ENCODE data around the gene IMMP2L.
"Not testable (repeated sequence)": the region's sequence is repeated elsewhere in the genome, so short reads cannot be mapped to it uniquely, and the experiment has no call there.

IMMP2L gene

DNA sequence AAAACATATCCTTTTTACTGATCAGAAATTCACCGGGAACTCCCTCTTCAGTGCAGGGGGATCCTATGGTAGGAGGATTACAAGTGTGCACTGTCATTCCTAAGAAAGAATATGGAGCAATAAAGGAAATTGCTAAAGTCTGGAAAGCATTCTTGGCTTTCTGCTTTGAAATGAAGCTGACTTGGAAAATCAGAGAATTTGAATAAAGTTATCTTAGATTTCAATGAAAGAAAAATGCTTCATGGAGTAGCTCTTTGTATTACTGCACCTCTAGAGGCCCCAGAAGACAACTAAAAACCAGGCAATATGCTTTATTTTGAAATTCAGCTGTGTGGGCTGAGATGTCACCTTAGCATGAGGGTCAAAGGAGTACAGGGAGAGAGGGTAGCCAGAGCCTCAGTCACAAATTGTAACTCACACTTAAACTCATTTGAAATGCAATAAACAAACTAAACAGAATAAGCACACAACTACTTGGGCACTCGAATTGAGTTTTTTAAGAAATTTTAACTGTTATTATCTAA lies 102.5 kb downstream of the IMMP2L start:
- Histone ChIP-seq H3K4me1 (ENCODE audit: insufficient read depth, low read length) (no peaks in the 10 kb centered on the region), H3K4me2 (ENCODE audit: insufficient read depth, low read length) (no peak overlapping the region), H3K9me3 (ENCODE audit: insufficient read depth, low read length, severe bottlenecking) (no peaks in the 10 kb centered on the region), H3K27me3 (ENCODE audit: insufficient read depth, low read length, poor library complexity) (no peaks in the 10 kb centered on the region), H3K79me2 (ENCODE audit: insufficient read depth, low read length) (no peaks in the 10 kb centered on the region), H3K4me3 (ENCODE audit: low read depth in 1 of 2, low read length in 2 of 2) (no peak overlapping the region), H3K9ac (ENCODE audit: low read depth, low read length) (no peak overlapping the region), H3K27ac (ENCODE audit: low read length) (no peak overlapping the region), H4K20me1 (ENCODE audit: insufficient read depth, low read length) (no peaks in the 10 kb centered on the region), H3K36me3 (ENCODE audit: insufficient read depth, low read length) (no peaks in the 10 kb centered on the region), H2AFZ (ENCODE audit: low read depth, low read length) (no peak overlapping the region)
- ATAC-seq (ENCODE audit: insufficient read depth, low read depth) (no peak), DNase-seq (no peak)
- TF ChIP-seq, protein P1, sequence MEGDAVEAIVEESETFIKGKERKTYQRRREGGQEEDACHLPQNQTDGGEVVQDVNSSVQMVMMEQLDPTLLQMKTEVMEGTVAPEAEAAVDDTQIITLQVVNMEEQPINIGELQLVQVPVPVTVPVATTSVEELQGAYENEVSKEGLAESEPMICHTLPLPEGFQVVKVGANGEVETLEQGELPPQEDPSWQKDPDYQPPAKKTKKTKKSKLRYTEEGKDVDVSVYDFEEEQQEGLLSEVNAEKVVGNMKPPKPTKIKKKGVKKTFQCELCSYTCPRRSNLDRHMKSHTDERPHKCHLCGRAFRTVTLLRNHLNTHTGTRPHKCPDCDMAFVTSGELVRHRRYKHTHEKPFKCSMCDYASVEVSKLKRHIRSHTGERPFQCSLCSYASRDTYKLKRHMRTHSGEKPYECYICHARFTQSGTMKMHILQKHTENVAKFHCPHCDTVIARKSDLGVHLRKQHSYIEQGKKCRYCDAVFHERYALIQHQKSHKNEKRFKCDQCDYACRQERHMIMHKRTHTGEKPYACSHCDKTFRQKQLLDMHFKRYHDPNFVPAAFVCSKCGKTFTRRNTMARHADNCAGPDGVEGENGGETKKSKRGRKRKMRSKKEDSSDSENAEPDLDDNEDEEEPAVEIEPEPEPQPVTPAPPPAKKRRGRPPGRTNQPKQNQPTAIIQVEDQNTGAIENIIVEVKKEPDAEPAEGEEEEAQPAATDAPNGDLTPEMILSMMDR (IDR thresholded peaks at IDR 0.05; ENCODE audit: borderline replicate concordance, extremely low read depth, low read length, poor library complexity, severe bottlenecking): no peak
- TF ChIP-seq EZH2 (IDR thresholded peaks at IDR 0.05; ENCODE audit: borderline replicate concordance, low read depth, low read length, severe bottlenecking): no peak

DNA sequence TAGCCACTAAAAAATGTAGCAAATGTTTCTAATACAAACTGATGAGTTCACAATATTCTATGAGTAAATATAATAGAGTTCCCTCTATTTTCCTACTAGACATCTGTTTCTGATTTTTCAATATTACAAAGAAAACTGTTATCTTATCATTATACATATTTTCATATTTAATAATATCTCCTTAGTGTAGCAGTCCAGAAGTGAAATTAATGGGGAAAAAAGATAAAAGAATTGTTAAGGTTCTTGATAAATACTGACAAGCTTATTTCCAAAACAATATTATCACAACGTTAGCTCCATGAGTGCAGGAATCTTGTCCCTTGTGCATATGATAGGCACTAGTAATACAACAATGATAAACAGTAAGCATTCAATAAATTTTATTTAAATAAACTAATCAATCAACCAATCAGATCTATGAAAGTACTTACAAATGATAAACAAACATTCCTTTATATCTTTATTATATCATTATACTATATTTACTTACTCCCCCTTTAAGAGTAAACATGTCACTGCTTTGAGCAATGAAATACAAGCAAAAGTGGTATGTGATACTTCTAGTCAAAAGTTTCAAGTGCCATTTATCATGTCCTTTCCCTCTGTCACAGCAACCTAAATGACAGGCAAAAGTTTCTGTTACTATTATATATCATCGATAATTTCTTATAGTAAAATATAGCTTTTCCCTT lies 103.1 kb downstream of the IMMP2L start:
- Histone ChIP-seq H3K79me2 (ENCODE audit: insufficient read depth, low read length) (no peaks in the 10 kb centered on the region), H2AFZ (ENCODE audit: low read depth, low read length) (no peak overlapping the region), H3K9ac (ENCODE audit: low read depth, low read length) (no peak overlapping the region), H3K4me2 (ENCODE audit: insufficient read depth, low read length) (no peak overlapping the region), H3K4me1 (ENCODE audit: insufficient read depth, low read length) (no peaks in the 10 kb centered on the region), H3K27me3 (ENCODE audit: insufficient read depth, low read length, poor library complexity) (no peaks in the 10 kb centered on the region), H3K9me3 (ENCODE audit: insufficient read depth, low read length, severe bottlenecking) (no peaks in the 10 kb centered on the region), H3K36me3 (ENCODE audit: insufficient read depth, low read length) (no peaks in the 10 kb centered on the region), H3K4me3 (ENCODE audit: low read depth in 1 of 2, low read length in 2 of 2) (no peak overlapping the region), H4K20me1 (ENCODE audit: insufficient read depth, low read length) (no peaks in the 10 kb centered on the region), H3K27ac (ENCODE audit: low read length) (no peak overlapping the region)
- no peak for TF ChIP-seq EZH2 (IDR thresholded peaks at IDR 0.05; ENCODE audit: borderline replicate concordance, low read depth, low read length, severe bottlenecking)
- TF ChIP-seq, protein P1 (IDR thresholded peaks at IDR 0.05; ENCODE audit: borderline replicate concordance, extremely low read depth, low read length, poor library complexity, severe bottlenecking): no peak
- ATAC-seq (ENCODE audit: insufficient read depth, low read depth): no peak
- no peak for DNase-seq

DNA sequence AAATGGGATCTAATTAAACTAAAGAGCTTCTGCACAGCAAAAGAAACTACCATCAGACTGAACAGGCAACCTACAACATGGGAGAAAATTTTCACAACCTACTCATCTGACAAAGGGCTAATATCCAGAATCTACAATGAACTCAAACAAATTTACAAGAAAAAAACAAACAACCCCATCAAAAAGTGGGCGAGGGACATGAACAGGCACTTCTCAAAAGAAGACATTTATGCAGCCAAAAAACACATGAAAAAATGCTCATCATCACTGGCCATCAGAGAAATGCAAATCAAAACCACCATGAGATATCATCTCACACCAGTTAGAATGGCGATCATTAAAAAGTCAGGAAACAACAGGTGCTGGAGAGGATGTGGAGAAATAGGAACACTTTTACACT lies 111.6 kb downstream of the IMMP2L start:
- not testable (repeated sequence) for H2AFZ ChIP-seq (ENCODE audit: low read depth, low read length); H3K27me3 ChIP-seq (ENCODE audit: insufficient read depth, low read length, poor library complexity); ATAC-seq (ENCODE audit: insufficient read depth, low read depth); H3K27ac ChIP-seq (ENCODE audit: low read length); H3K79me2 ChIP-seq (ENCODE audit: insufficient read depth, low read length); H3K9ac ChIP-seq (ENCODE audit: low read depth, low read length); H3K4me1 ChIP-seq (ENCODE audit: insufficient read depth, low read length); H3K36me3 ChIP-seq (ENCODE audit: insufficient read depth, low read length); H3K4me3 ChIP-seq (ENCODE audit: low read depth in 1 of 2, low read length in 2 of 2); H3K9me3 ChIP-seq (ENCODE audit: insufficient read depth, low read length, severe bottlenecking); H3K4me2 ChIP-seq (ENCODE audit: insufficient read depth, low read length); H4K20me1 ChIP-seq (ENCODE audit: insufficient read depth, low read length); DNase-seq

DNA sequence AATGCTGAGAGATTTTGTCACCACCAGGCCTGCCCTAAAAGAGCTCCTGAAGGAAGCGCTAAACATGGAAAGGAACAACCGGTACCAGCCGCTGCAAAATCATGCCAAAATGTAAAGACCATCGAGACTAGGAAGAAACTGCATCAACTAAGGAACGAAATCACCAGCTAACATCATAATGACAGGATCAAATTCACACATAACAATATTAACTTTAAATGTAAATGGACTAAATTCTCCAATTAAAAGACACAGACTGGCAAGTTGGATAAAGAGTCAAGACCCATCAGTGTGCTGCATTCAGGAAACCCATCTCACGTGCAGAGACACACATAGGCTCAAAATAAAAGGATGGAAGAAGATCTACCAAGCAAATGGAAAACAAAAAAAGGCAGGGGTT lies 114.8 kb downstream of the IMMP2L start:
- not testable (repeated sequence) for H2AFZ ChIP-seq (ENCODE audit: low read depth, low read length); H3K9me3 ChIP-seq (ENCODE audit: insufficient read depth, low read length, severe bottlenecking); H3K27ac ChIP-seq (ENCODE audit: low read length); H3K9ac ChIP-seq (ENCODE audit: low read depth, low read length); H3K36me3 ChIP-seq (ENCODE audit: insufficient read depth, low read length); H3K4me1 ChIP-seq (ENCODE audit: insufficient read depth, low read length); H3K27me3 ChIP-seq (ENCODE audit: insufficient read depth, low read length, poor library complexity); H3K4me2 ChIP-seq (ENCODE audit: insufficient read depth, low read length); DNase-seq; H3K79me2 ChIP-seq (ENCODE audit: insufficient read depth, low read length); ATAC-seq (ENCODE audit: insufficient read depth, low read depth); H3K4me3 ChIP-seq (ENCODE audit: low read depth in 1 of 2, low read length in 2 of 2); H4K20me1 ChIP-seq (ENCODE audit: insufficient read depth, low read length)
